Mesodermal cell (in vitro differentiated cells): ENCODE measurements around the gene MYO5B.

Experiments
- H3K27ac ChIP-seq: 2 replicates; pipeline ENCODE4 v1.7.0; 2013; ENCODE audit warnings: mild to moderate bottlenecking, low read depth, low read length, moderate library complexity; ENCODE audit not compliant: severe bottlenecking
- H3K36me3 ChIP-seq: 2 replicates; pipeline ENCODE4 v1.7.1; 2013; ENCODE audit warnings: mild to moderate bottlenecking, low read length, moderate library complexity; ENCODE audit not compliant: control insufficient read depth, insufficient read depth
- H3K4me1 ChIP-seq: one replicate; pipeline ENCODE4 v1.7.1; 2013; ENCODE audit warnings: mild to moderate bottlenecking, low read length; ENCODE audit not compliant: insufficient read depth, control insufficient read depth, poor library complexity, severe bottlenecking
- H3K4me3 ChIP-seq: 2 replicates; pipeline ENCODE4 v1.7.0; 2013; ENCODE audit warnings: low read length, control low read depth, mild to moderate bottlenecking; ENCODE audit not compliant: insufficient read depth, poor library complexity, severe bottlenecking; ENCODE audit errors: extremely low read depth
- H3K9me3 ChIP-seq: 2 replicates; pipeline ENCODE4 v1.7.1; 2013; ENCODE audit warnings: mild to moderate bottlenecking, low read length, moderate library complexity; ENCODE audit not compliant: control insufficient read depth
- WGBS, 2 experiments: methylation state at CpG; one replicate each; pipeline ENCODE4 v1.1.5; 2013; ENCODE audit warnings: missing lambda C conversion rate in 2 of 2; ENCODE audit not compliant: insufficient coverage in 2 of 2; 5-methylcytosine and 5-hydroxymethylcytosine counted together

The MYO5B gene

DNA sequence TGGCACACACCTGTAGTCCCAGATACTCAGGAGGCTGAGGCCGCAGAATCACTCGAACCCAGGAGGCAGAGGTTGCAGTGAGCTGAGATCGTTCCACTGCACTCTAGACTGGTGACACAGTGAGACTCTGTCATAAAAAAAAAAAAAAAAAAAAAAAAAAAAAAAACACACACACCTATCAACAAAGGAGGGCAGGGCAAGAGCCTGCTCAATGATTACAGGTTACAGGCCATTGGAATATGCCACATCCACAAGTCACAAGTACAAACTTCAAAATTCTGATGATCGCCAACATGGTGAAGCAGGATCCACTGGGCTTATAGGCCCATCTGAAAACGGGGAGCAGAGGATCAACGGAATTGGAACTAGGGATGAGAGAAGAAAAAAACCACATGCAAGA is 6.3 kb downstream of the MYO5B start:
- H3K4me3 ChIP-seq, result no peak overlapping the region

DNA sequence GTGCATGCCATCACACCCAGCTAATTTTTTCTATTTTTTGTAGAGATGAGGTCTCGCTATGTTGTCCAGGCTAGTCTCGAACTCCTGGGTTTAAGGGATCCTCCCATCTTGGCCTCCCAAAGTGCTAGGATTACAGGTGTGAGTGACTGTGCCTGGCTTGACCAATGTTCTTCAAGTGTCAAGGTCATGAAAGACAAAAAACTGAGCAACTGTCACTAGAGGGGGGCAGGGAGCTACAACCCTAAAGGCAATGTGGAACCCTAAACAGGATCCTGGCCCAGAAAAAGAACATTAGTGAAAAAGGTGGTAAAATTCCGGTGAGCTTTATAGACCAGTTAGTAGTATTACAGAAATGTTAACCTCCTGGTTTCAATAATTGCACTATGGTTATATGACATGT is 7.3 kb downstream of the MYO5B start:
- Histone ChIP-seq H3K36me3 (no peaks in the 10 kb centered on the region), H3K9me3 (no peaks in the 10 kb centered on the region), H3K4me3 (no peak overlapping the region), H3K27ac (no peak overlapping the region), H3K4me1 (no peaks in the 10 kb centered on the region)
- 92 to 95% methylated on average over 2 to 3 of the region's 3 CpGs for WGBS, 2 experiments

More for the DNA sequence above, 6.3 kb downstream of the MYO5B start:
- Histone ChIP-seq H3K4me1 (no peaks in the 10 kb centered on the region), H3K9me3 (no peaks in the 10 kb centered on the region), H3K27ac (no peak overlapping the region), H3K36me3 (no peaks in the 10 kb centered on the region)
- 90 to 96% methylated on average over 4 to 5 of the region's 6 CpGs for WGBS, 2 experiments

DNA sequence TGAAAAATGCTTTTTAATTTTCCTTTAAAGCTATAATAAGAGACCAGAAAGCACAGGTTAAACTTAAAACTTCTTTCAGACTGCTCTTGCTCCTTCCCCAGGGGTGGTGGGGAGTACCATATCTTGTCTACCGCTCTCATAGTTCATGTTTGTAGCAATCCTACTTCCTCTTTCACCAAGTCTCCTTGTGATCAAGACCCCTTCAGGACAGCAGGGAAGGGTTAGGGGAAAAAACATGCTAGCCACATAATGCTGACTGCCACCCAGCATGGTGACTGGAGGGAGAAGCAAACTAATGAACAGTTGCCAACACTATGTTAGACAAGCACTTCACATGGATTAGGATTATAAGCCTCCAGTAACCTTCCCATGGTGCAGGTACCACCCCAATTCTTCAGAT is 8.6 kb downstream of the MYO5B start:
- Histone ChIP-seq H3K9me3 (no peaks in the 10 kb centered on the region), H3K36me3 (no peaks in the 10 kb centered on the region), H3K27ac (no peak overlapping the region), H3K4me1 (no peaks in the 10 kb centered on the region), H3K4me3 (no peak overlapping the region)
- WGBS, 2 experiments, result no CpG with 5 or more reads among the region's 1 CpG

DNA sequence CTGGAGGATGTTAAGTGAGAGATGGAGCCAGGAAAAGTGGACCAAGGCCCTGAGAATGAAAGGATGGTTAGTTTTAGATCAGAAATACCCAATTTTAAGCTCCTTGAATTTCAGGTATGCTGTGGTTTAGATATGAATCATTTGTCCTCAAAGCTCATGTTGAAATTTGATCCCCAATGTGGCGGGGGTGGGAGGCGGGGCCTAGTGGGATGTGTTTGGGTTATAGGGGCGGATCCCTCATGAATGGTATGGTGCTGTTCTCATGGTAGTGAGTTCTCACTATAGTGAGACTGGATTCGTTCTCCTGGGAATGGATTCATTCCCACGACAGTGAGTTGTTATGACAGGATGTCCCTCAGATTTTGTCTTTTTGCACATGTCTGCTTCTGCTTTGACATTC is 11.4 kb downstream of the MYO5B start:
- Histone ChIP-seq H3K4me3 (no peak overlapping the region), H3K4me1 (no peaks in the 10 kb centered on the region), H3K27ac (no peak overlapping the region), H3K36me3 (no peaks in the 10 kb centered on the region), H3K9me3 (no peaks in the 10 kb centered on the region)
- WGBS, 2 experiments, result 77% methylated on average over 3 of the region's 5 CpGs; no CpG with 5 or more reads in 1 of the 2 experiments

DNA sequence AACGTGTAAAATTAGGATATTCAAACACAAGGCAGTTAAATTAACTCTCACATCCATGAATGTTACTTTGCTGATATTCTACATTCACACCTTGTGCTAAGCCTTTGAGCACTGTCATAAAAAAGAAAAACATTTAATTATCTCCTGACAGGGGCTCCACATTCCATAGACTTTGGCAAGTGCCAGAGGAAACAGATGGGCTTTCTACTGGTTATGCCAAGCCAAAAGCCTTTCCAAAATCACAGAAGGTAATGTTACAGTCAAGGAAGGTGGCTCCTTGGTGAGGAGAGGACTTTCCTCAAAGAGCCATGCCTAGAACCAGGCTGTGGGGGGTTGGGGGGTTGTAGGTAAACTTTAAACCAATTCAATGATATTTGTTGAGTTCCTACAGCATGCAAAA is 12.4 kb downstream of the MYO5B start:
- 86% methylated on average over 1 of the region's 1 CpG; no CpG with 5 or more reads in 1 of the 2 experiments for WGBS, 2 experiments
- Histone ChIP-seq H3K9me3 (no peaks in the 10 kb centered on the region), H3K4me3 (no peak overlapping the region), H3K4me1 (no peaks in the 10 kb centered on the region), H3K36me3 (no peaks in the 10 kb centered on the region), H3K27ac (no peak overlapping the region)

DNA sequence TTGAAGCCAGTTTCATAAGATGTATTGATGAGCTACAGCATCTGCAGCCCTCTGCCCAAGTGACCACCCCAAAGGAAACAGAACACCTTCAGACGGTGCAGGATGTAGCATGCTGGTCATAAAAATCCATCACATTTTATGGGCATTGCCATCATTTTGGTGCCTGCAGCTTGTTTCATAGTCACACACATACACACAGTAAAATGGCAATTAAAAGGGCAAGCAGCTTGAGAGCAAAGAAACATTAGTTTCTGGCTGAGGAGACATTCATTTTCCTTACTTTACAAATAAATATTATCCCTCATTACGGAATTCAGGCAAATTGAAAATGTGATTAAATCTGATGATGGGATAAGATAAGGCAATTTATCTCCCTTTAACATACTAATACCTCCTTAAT is 13.4 kb downstream of the MYO5B start:
- H3K9me3 ChIP-seq, result no peaks in the 10 kb centered on the region
- 71 to 100% methylated on average over 1 of the region's 2 CpGs for WGBS, 2 experiments
- H3K27ac ChIP-seq, result no peak overlapping the region
- H3K4me3 ChIP-seq, result no peak overlapping the region
- no peaks in the 10 kb centered on the region for H3K4me1 ChIP-seq
- H3K36me3 ChIP-seq, result no peaks in the 10 kb centered on the region

DNA sequence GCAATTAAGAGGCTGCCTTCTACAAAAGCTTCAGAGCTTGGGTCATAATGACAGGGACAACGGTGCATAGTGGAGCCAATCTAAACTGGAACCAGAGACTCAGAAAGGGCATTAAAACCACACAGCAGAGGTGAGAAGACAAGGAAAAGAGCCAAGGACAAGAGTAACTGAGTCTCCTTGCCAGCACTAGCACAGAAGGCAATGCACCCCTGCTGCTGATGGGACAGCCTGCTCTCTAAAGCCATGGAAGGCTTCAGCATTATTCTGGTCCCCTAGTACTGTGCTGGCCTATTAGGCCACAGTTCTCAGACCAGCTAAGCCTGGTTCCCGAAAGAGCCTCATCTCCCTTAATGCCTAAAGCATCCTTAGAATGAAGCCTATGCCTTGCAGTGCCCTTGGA is 15.5 kb downstream of the MYO5B start:
- H3K27ac ChIP-seq, result no peak overlapping the region
- H3K9me3 ChIP-seq, result no peaks in the 10 kb centered on the region
- WGBS, 2 experiments, result 84 to 91% methylated on average over 1 to 2 of the region's 2 CpGs
- no peaks in the 10 kb centered on the region for H3K4me1 ChIP-seq
- no peaks in the 10 kb centered on the region for H3K36me3 ChIP-seq
- no peak overlapping the region for H3K4me3 ChIP-seq

DNA sequence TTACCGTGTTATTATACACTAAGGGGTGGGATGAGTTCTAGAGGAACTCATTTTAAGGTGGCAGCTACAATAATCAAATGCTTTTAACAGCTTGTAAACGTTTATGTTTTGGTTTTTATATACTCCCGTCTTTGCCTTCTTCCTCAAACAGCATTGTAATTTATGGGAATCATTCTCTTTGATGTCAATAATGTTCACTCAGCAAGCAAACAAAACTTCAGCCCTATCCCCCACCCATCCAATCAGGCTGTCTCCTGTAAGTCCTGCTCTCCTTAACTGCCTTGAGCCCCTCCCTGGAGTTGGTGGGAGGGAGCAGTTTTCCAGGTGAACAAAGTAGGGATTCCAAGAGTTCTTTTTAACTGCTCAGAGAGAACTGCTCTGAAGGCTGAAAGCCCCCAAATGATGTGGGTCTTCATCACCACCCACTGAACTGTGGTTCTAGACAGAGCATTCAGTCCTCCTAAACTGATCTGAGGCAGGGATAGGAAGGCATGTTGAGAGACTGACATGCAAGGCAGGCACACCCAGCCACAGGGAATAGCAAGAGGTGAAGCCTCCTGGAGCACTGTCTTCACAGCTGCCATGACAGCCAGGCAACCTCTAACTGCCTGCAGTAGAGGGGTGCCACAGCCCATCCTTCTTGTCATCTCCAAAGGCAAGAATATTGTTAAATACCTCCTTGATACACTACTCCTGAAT is 17.5 kb downstream of the MYO5B start:
- H3K9me3 ChIP-seq, result no peaks in the 10 kb centered on the region
- no peaks in the 10 kb centered on the region for H3K36me3 ChIP-seq
- no peak overlapping the region for H3K4me3 ChIP-seq
- no CpG with 5 or more reads among the region's 3 CpGs for WGBS, 2 experiments
- H3K27ac ChIP-seq, result no peak overlapping the region
- H3K4me1 ChIP-seq, result no peaks in the 10 kb centered on the region

DNA sequence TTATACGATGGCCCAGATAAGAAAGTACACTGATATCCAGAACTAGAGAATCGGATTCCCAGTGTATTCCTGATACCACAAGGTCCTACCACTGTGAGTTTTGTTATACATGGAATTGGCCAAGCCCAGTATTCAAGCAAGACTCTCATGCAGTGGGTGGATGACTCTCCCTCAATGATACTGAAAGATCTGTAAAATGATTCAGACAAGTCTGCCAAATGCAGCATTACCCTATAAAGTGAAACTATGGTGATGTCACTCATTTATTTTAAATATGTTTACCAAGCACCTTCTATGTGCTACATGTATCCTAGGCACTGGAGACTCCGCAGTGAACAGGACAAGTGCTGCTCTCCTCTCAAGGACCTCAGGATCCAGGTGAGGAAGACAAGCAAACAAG is 22.6 kb downstream of the MYO5B start:
- no peak overlapping the region for H3K27ac ChIP-seq
- H3K4me1 ChIP-seq, result no peaks in the 10 kb centered on the region
- 86 to 100% methylated on average over 1 to 3 of the region's 3 CpGs for WGBS, 2 experiments

DNA sequence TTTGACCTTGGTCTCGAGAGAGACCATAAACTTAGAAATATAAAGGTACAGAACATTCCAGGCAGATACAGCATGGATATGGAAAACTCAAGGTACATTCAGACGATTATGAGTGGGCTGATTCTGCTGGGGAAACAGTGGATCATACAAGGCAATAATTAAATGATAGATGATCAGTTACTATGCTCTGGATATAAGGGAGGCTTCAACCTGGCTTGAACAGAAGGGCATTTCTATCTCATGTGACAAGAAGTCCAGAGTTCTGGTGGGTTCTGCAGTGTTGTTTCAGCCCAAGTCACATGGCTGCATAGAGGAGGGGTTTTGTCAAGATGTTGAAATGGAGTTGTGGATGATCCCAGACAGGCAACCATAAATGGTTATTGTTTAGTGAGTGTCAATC is 23.5 kb downstream of the MYO5B start:
- H3K27ac ChIP-seq, result no peak overlapping the region
- H3K4me1 ChIP-seq, result no peaks in the 10 kb centered on the region
- no peak overlapping the region for H3K4me3 ChIP-seq
- 92 to 97% methylated on average over 2 of the region's 2 CpGs for WGBS, 2 experiments
- H3K36me3 ChIP-seq, result no peaks in the 10 kb centered on the region
- H3K9me3 ChIP-seq, result no peaks in the 10 kb centered on the region

More for the DNA sequence above, 22.6 kb downstream of the MYO5B start:
- Histone ChIP-seq H3K9me3 (no peaks in the 10 kb centered on the region), H3K4me3 (no peak overlapping the region), H3K36me3 (no peaks in the 10 kb centered on the region)

DNA sequence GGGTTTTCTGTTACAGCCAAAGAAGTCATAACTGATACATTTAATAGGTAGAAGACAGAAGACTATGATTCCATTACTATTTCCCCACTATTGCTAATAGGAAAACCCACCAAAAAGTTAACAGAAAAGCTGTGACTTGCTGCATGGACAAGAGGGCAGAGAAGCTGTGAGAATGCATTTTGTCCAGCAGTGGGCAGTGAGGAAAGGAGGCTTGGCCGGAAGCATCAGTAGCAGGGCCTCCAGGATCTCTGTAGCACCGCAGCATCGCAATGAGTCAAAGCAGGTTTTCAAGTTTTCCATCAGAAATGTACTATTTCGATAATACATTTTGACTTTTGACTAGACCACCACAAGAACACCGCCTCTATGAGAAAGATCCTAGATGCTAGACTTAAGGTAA is 24.9 kb downstream of the MYO5B start:
- no peak overlapping the region for H3K27ac ChIP-seq
- no peaks in the 10 kb centered on the region for H3K9me3 ChIP-seq
- 69 to 83% methylated on average over 1 to 4 of the region's 5 CpGs for WGBS, 2 experiments
- no peaks in the 10 kb centered on the region for H3K36me3 ChIP-seq
- no peaks in the 10 kb centered on the region for H3K4me1 ChIP-seq
- no peak overlapping the region for H3K4me3 ChIP-seq
